Activated CD8-positive, alpha-beta memory T cell treated with anti-CD3 and anti-CD28 coated beads for 36 hours (primary cell): ENCODE data around the gene ACOT7. TPM values are rescaled to one million over a fixed set of nuclear protein-coding genes. Genes with fewer than 3 reads are reported as not detected.

Experiments used
- CTCF ChIA-PET: fragments of 350-600 bp; sonication (Branson Sonifier 250); formaldehyde crosslinking; loops from one replicate; lab custom pipeline; 2021; ENCODE audit warnings: antibody characterized with exemption; lab: Charles Lee
- POLR2A ChIA-PET: fragments of 350-600 bp; sonication (Branson Sonifier 250); formaldehyde crosslinking; loops from one replicate; lab custom pipeline; 2021; ENCODE audit warnings: antibody characterized with exemption; lab: Charles Lee
- total RNA-seq, 2 experiments: library from RNA; stranded (reverse); gene quantifications; one replicate each; pipeline ENCODE4 v1.2.3, GENCODE V29; 2021

ACOT7 gene
- total RNA-seq, 2 experiments from 2014 or later: 97.9 to 104 TPM

DNA sequence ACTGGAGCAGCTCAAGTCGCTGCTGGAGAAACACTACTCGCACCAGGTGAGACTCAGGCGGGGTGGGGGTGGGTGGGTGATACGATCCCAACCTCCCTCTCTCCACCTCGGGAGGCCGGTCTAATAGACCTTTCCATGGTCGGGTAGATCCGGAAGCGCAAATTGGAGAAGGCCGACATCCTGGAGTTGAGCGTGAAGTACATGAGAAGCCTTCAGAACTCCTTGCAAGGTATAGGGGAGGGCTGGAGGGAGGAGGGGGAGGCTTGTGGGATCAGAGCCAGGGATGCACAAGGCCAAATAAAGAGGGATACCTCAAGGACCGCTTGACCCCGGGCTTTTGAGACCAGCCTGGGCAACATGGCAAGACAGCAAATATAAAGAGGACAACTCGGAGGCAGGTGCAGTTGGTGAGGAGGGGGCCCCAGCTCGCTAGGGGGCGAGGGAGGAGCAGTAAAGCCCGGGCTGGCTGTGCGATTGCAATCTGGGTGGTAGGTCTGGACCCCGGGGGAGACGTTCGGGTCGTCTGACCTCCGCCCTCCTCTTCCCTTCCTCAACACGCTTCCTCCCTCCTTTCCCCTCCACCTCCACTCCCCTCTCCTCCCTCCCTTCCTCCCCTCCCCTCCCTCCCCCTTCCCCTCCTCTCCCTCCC, 149.0 kb downstream of the ACOT7 start:
- CTCF ChIA-PET: interaction anchor here (0.6 to 4.5 kb wide), 15 partner anchors 9 to 236 kb away, joined by 3 to 26 read pairs (median 4); partner anchors contain the start of genes ICMT, RNF207 and RPL22
- POLR2A ChIA-PET: no interaction called here

DNA sequence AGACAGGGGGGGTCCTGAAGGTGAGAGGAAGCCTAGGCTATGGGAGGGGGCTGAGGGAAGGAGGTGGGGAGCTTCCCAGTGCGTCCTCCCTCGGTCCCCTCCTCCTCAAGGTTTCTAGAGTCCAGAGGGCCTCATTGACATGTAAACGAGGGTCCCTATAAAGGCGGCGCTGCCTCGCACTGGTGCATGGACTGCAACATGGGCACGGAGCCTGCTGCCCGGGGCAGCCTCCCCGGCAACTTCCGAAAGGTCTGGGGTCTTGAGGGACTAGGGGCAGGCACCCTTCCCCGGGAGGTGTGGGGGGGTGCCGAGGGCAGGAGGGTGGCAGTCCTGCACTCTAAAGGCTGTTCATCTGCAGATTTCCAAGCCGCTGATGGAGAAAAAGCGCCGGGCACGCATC, 149.6 kb downstream of the ACOT7 start, which contains the start of gene HES3:
HES3 (plus strand) TSS at position 187 of the 400 bp plus-strand sequence; CDS start at position 374, 187 bp downstream.
- ChIA-PET CTCF (interaction anchor here (0.6 to 4.5 kb wide), 4 partner anchors 9 to 235 kb away, joined by 3 to 19 read pairs (median 6); partner anchors contain the start of gene ICMT), POLR2A (no interaction called here)

DNA sequence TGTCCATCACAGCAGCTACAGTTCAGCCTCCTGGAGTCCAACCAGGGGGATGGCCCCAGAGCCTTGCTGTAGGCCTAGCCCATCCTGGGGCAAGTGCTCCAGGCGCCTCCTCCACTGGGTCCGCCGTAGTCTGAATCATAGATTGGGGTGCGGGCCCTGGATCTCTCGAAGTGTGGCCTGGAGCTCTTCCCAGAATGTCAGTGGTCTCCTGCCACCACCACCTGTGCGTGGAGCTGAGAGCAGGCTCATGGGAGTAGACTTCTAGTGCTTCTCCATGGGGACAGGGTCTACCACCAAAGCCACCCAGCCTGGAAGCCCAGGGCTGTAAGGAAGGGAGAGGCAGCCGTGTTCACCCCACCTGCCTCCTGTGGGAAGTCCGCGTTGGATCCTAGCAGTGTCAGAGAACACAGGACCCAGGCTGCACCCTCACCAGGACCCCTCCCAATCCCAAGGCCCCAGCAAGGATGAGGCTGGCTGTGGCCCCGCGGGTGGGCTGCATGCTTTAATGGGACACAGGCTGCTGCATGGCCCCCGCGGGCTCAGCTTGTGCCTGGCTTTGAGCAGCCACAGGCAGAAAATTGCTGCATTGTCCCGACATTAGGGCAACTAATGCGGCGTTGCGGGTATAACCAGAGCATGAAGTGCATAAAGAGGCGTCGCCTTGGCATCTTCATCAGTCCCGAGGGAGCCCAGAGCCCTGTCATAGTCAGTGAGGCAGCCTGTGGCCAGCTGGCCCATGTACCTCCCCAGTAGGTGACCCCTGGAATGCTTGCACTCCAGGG, 150.3 kb downstream of the ACOT7 start:
- ChIA-PET POLR2A (no interaction called here), CTCF (interaction anchor here (0.6 to 1.6 kb wide), 3 partner anchors 18 to 208 kb away, joined by 3 to 5 read pairs (median 5); partner anchors contain the start of gene GPR153)

DNA sequence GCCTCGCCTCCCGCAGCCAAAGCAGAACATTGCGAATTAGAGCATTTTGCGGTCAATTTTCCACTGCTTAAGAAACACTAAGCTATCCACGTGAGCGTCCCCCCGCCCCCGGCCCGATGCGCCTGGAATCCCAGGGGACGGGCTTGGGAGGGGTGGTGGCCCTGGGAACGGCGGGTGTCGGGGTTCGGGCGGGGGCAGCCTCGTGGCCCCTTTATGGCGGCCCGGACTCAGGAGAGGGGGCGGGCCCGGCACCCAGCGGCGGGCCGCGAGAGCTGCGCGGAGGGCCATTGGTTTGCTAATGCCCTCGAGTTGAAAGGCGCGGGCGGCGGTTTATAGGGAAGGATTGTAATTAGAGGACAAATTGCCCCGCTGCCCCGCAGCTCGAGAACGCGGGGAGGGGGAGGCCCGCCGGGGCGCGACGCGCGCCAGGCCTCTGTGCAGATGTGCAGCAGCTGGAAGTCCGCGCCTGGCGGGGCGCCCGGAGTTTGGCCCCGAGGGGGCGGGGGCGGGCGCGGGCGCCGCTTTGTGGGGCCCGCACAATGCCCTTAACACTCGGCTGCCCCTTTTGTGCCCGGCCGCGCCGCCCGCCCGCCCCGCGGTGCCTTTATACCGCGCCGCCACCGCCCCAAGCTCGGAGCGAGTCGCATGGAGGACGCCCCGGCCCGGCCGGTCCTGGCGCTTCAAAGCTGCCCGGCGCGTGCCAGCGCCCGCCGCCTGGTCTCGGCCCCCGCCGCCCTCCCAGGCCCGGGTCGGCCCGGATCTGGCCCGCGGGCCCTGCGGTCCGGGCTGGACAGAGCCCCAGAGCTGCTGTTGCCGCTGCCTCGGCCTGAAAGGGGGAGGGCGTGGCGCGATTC, 151.5 kb downstream of the ACOT7 start:
- POLR2A ChIA-PET: interaction anchor here (0.6 kb wide), 1 partner anchor 181 kb away, joined by 5 read pairs; no protein-coding TSS in a partner anchor

DNA sequence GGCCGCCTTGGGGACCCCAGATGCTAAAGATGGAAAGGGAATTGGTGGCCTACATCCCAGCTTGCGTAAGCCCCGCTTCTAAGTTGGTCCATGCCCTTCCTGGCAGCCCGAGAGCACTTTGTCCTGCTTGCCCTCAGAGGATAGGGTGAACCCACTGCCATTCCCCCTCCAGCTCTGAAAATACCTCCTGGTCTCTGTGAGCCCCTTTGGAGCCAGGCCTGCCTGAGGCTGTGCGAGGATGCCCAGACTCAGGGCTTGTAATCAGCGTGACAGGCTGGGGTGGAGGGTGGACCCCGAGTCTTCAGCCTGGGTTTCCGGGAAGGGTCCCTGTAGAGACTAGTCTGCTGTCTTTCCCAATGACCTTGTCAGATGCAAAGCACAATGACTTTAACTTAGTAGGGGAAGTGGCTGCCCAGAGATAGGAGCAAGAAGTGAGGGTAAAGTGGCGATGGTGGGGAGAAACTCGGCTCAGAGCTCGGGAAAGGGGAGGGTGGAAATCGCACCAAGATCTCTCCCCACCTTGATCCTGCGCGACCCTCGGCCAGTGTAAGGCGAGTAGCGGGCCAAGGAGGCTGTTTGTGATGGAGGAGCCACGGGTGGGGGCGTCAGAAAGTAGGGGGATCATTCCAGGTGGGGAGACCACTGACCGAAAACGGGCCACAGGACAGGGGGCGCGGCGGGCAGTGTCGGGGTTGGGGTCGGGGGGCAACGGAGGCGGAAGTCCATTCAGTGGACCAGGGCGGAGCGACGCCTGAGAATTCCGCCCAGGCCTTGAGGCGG, 152.3 kb downstream of the ACOT7 start:
- ChIA-PET POLR2A (no interaction called here), CTCF (interaction anchor here (1.0 to 1.4 kb wide), 3 partner anchors 161 to 181 kb away, joined by 3 read pairs; no protein-coding TSS in a partner anchor)

More for the DNA sequence above, 151.5 kb downstream of the ACOT7 start:
- CTCF ChIA-PET: interaction anchor here (0.6 to 1.6 kb wide), 5 partner anchors 19 to 181 kb away, joined by 3 to 5 read pairs (median 3); partner anchors contain the start of gene GPR153

DNA sequence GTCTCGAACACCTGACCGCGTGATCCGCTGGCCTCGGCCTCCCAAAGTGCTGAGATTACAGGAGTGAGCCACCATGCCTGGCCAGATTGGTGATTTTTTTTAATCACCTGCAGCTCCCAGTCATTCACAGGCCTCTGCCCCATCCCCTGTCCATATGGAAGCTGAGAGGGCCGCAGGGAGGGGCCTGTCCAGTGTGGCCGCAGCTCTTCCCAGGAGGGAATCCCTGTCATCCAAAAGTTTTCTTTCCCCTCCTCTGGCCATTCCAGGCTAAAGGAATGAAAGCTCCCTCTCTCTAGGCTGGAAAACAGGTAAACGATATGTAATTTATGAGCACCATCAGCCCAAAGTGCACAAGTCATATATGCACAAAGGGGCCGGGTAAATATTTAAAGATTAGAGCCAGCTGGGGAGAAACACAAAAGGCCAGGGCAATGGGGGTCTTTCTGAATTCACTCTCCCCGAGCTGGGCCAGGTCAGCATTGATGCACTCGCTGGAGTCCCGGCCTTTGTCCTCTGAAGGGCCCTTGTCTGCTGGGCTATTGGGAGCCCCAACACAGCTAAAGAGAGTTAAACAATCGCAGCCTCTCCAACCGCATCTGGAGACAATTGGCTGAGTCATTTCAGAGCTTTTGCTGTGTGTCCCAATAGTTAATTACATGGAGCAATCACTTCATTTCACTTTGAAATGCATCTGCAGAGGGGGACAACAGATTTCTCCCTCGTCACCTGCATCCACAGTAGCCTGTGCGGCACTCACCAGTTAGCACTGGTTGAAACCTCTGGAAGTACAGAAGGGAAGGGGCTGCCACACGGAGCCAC, 153.4 kb downstream of the ACOT7 start:
- ChIA-PET CTCF (interaction anchor here (0.7 to 1.4 kb wide), 4 partner anchors 165 to 255 kb away, joined by 3 to 6 read pairs (median 3); no protein-coding TSS in a partner anchor), POLR2A (no interaction called here)

DNA sequence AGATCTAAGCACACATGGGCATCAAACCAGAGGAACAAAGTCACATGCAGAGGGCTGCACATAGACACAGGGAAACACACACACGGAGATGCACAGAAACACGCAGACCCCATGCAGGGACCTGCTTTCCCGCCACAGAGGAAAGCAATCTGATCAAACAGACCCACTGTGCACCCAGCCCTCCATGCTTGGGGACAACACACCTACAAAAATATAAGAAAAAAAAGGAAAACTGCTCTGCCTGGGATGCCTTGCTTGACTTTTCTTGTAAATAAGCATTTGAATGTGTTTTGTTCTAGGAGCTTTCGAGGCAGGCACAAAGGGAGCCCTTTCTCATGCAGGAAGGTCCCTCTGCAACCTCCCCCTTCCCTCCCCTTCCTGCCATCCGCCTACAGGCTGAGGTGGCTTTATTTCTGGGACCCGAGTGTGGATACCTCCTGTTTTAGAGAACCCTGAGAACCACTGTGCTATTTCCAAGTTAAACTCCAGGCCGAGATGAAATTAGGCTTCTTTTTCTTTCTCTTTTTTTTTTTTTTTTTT, 154.3 kb downstream of the ACOT7 start:
- ChIA-PET POLR2A (no interaction called here), CTCF (interaction anchor here (0.5 to 3.1 kb wide), 6 partner anchors 8 to 256 kb away, joined by 3 to 10 read pairs (median 6); partner anchors contain the start of gene RNF207)

DNA sequence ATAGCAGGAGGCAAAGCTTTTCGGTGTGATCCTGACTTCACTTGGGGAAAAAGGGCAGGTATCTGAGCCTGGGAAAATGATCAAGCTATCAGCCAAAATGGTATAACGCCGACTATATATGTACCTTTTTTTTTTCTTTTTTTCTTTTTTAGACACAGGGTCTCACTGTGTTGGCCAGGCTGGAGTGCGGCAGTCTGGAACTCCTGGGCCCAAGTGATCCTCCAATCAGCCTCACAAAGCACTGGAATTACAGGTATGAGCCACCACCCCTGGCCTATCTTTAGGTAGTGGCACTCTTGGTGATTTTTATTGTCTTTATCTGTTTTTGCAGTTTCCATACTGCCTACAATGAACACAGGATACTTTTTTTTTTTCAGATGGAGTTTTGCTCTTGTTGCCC, 156.5 kb downstream of the ACOT7 start:
- POLR2A ChIA-PET: no interaction called here

DNA sequence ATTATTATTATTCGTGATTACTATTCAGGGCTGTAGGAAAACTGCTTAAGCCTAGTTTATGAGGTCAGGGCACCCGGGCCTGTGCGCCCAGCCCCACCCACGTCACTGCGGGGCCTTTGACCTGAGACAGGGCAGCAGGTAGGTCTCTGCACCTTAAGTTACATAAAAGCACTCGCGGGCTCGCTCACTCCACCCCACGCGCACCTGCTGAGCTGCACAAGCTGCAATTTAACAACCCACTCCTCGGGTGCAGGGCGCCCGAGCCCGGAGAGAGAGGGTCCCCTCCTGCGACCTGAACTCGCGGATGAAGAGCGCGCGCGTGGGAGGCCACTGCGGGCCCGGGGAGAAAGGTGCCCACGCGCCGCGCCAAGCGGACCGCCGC, 158.3 kb downstream of the ACOT7 start:
- CTCF ChIA-PET: interaction anchor here (0.7 to 2.3 kb wide), 6 partner anchors 9 to 188 kb away, joined by 3 to 8 read pairs (median 4); no protein-coding TSS in a partner anchor
- POLR2A ChIA-PET: interaction anchor here (1.5 to 2.4 kb wide), 2 partner anchors 29 to 158 kb away, joined by 5 to 6 read pairs; partner anchors contain the start of genes ACOT7 and RNF207

More for the DNA sequence above, 156.5 kb downstream of the ACOT7 start:
- CTCF ChIA-PET: interaction anchor here (1.3 to 3.1 kb wide), 2 partner anchors 9 to 30 kb away, joined by 5 to 9 read pairs; partner anchors contain the start of gene RNF207

DNA sequence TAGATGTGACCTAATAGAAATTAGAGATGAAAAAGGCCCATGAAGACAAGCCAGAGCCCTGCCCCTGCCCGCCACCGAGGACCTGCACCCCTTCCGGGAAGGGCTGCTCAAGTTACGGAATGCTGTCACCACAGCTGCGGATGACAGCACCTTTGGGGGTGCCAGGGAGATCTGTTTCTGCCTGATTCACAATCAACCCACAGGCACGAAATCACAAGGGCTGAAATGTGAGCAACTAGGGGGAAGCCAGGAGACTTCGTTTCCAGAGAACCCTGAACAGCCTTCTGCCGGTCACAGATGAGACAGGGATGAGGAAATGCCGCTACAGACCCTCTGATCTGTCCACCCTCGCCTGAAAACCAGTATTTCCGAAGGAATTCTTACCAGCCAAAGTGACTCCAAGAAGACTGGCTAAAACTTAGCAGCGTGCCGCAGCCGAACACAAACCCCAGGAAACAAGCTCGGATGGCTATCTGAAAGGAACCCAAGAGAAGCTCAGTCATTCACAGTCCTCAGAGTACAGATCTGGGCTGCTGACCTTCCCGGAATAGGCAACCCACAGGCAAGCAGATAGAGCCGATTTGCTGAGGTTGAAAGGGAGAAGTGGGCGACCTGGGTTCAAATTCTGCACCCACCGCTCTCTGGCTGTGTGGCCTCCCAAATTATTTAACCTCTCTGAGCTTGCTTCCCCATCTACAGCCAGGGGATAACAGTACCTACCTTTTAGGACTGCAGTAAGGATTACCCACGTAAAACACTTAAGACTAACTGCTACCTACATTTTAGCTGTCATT, 158.9 kb downstream of the ACOT7 start:
- POLR2A ChIA-PET: interaction anchor here (2.4 kb wide), 1 partner anchor 28 kb away, joined by 6 read pairs; the partner anchor contains the start of gene RNF207
- CTCF ChIA-PET: interaction anchor here (0.7 to 2.3 kb wide), 6 partner anchors 9 to 189 kb away, joined by 3 to 8 read pairs (median 4); no protein-coding TSS in a partner anchor

DNA sequence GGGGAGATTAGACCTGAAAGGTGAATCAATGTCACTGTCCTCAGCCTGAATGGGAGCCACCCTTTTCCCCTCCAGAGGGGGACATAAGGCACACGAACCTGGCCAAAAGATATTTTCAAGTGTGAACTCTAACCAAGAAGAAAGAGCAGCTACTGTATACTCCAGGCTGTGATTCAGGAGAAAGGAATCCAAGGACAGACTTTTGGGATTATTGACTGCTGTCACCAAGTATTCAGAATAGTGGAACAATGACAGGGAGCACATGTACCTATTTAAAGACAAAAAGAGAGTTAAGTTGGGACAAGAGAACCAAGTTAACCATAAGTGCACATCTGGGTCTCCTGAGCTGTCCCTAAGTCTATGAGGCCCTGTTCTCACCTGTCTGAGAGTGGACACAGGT, 160.2 kb downstream of the ACOT7 start:
- ChIA-PET CTCF (interaction anchor here (0.5 to 1.3 kb wide), 2 partner anchors 12 to 461 kb away, joined by 3 read pairs; no protein-coding TSS in a partner anchor), POLR2A (no interaction called here)

DNA sequence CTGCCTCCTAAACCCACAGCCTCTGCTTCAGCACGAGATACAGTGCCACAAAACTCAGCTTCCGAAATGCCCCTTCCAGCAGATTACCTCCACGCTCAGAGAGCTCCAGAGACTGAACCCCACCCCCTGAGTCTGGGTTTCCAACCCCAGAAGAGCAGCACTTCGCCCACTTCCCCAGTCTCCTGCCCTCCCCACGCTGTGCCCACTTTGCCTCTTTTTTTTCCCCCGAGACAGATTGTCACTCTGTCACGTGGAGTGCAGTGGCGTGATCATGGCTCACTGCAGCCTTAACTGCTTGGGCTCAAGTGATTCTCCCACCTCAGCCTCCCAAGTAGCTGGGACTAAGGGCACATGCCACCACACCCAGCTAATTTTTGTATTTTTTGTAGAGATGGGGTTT, 167.9 kb downstream of the ACOT7 start:
- POLR2A ChIA-PET: interaction anchor here (1.7 kb wide), 1 partner anchor 19 kb away, joined by 3 read pairs; no protein-coding TSS in a partner anchor

DNA sequence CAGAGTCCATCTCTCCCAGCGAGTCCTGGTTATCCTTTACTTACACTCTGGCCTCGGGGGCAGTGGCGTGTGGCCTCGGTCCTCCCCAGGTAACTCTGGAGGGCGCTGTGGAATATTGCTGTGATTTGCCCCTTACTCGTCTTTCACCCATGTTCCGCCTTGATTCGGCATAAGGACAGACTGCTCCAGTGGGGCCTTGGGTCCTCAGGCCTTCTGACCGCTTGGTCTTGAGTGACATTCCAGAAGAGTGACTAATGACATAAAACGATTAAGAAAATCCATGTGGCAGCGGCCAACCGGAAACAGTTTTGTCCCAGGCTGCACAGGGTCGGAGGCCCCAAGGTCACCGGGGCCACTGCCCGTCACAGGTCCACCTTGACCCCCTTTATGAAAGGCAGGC, 168.8 kb downstream of the ACOT7 start:
- POLR2A ChIA-PET: interaction anchor here (1.7 kb wide), 1 partner anchor 18 kb away, joined by 3 read pairs; no protein-coding TSS in a partner anchor
- CTCF ChIA-PET: no interaction called here

More for the DNA sequence above, 167.9 kb downstream of the ACOT7 start:
- CTCF ChIA-PET: interaction anchor here (0.7 kb wide), 1 partner anchor 9 kb away, joined by 3 read pairs; no protein-coding TSS in a partner anchor

DNA sequence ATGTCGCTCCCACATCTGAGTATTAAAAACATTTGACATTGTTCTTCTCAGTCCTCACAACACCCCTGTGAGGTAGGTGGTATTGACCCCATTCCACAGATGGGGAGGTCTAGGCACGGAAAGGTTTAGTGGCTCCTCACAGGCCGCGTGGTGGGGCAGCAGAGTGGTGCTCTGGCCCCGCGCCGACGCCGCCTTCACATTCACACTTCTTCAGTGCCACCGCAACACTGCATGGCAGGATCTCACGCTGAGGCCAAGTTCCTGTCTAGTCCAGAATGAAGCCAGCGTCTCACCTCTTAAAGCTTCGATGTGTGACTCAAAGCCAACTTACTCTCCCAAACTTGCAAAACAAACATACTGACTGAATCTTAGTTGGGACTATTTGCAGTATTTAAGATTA, 169.9 kb downstream of the ACOT7 start:
- POLR2A ChIA-PET: interaction anchor here (0.6 kb wide), 1 partner anchor 8 kb away, joined by 4 read pairs; no protein-coding TSS in a partner anchor
- CTCF ChIA-PET: no interaction called here

DNA sequence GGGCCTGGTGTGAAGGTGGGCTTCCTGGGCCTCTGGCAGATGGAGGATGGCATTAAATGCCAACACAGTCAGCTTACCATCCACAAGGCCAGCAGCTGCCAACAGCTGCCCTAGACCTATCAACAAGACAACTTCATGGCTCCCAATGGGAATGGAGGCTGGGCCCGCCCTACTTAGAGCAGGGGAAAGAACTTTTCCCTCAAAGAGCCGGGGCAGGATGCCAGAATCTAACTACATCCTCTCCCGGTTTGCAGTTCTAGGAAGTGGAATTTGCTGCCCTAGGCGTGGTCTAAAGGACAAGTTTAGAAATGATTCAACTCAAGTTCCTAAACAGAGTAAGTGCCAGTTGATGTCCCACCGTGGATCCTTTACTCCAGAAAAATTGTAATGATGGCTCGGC, 170.9 kb downstream of the ACOT7 start:
- POLR2A ChIA-PET: no interaction called here
- CTCF ChIA-PET: no interaction called here
